ENCODE data around the gene SPOCK1. TPM values are rescaled to one million over a fixed set of nuclear protein-coding genes. Genes with fewer than 3 reads are reported as not detected.

The SPOCK1 gene
- total RNA-seq, 1 experiment from 2014 or later: 58.9 TPM

- no peak for DNase-seq (ENCODE audit: low read depth)
Observed at GRCh38 chr5:137332296-137332695, 166.8 kb downstream of the SPOCK1 start.

GRCh38 chr5:137329586-137330296, 169.4 kb downstream of the SPOCK1 start:
- no peak for DNase-seq (ENCODE audit: low read depth)

GRCh38 chr5:137328991-137329390, 170.1 kb downstream of the SPOCK1 start:
- DNase-seq (ENCODE audit: low read depth): no peak

- no peak for DNase-seq (ENCODE audit: low read depth)
Observed at GRCh38 chr5:137328463-137328862, 170.7 kb downstream of the SPOCK1 start.

GRCh38 chr5:137325721-137326120, 173.4 kb downstream of the SPOCK1 start:
- DNase-seq (ENCODE audit: low read depth): peak; percentile 58

GRCh38 chr5:137320056-137321045, 178.8 kb downstream of the SPOCK1 start:
- peak; percentile 68 for DNase-seq (ENCODE audit: low read depth)

GRCh38 chr5:137318027-137318426, 181.1 kb downstream of the SPOCK1 start:
- no peak for DNase-seq (ENCODE audit: low read depth)

- no peak for DNase-seq (ENCODE audit: low read depth)
Observed at GRCh38 chr5:137316346-137316736, 182.8 kb downstream of the SPOCK1 start.

- DNase-seq (ENCODE audit: low read depth): no peak
Observed at GRCh38 chr5:137315534-137316345, 183.4 kb downstream of the SPOCK1 start.

GRCh38 chr5:137315109-137315508, 184.0 kb downstream of the SPOCK1 start:
- no peak for DNase-seq (ENCODE audit: low read depth)

- no peak for DNase-seq (ENCODE audit: low read depth)
Observed at GRCh38 chr5:137313526-137314175, 185.5 kb downstream of the SPOCK1 start.

GRCh38 chr5:137312011-137312410, 187.1 kb downstream of the SPOCK1 start:
- DNase-seq (ENCODE audit: low read depth): no peak

- peak; percentile 89 for DNase-seq (ENCODE audit: low read depth)
Observed at GRCh38 chr5:137310051-137310730, 188.9 kb downstream of the SPOCK1 start.

GRCh38 chr5:137309290-137309689, 189.8 kb downstream of the SPOCK1 start:
- DNase-seq (ENCODE audit: low read depth): no peak

GRCh38 chr5:137308311-137308710, 190.8 kb downstream of the SPOCK1 start:
- DNase-seq (ENCODE audit: low read depth): no peak

GRCh38 chr5:137306903-137307302, 192.2 kb downstream of the SPOCK1 start:
- no peak for DNase-seq (ENCODE audit: low read depth)

GRCh38 chr5:137305971-137306602, 193.0 kb downstream of the SPOCK1 start:
- DNase-seq (ENCODE audit: low read depth): no peak

- no peak for DNase-seq (ENCODE audit: low read depth)
Observed at GRCh38 chr5:137304226-137304874, 194.8 kb downstream of the SPOCK1 start.

- DNase-seq (ENCODE audit: low read depth): no peak
Observed at GRCh38 chr5:137303509-137303908, 195.6 kb downstream of the SPOCK1 start.

All from RPMI7951 (cell line).